GM18502 (cell line): ENCODE data around the gene CACNA1C.

Experiments
- ATAC-seq: cut with Tn5 transposase; IDR thresholded peaks from one replicate; pipeline ENCODE4 v1.9.1; 2021; ENCODE audit warnings: mild to moderate bottlenecking; ENCODE audit not compliant: unreplicated experiment, poor library complexity

The CACNA1C gene

DNA sequence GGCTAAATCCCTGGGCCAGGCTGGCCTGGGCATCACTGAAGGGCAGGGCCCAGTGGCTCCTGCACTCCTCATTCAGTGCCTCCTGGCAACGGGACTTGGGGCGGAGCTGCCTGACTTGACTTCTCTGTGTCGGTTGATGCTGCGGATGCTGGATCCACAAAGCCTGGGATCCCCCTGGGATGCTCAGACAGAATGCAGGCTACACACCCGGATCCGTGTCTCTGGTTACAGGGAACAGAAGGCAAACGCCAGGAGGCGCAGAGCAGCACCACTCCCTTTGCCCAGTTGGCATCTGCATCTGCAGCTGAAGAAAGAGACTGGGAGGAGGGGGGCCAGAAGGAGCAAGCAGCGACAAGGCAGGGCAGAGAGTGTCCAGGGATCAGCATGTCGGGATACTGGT lies 587.5 kb downstream of the CACNA1C start:
- ATAC-seq: no peak

DNA sequence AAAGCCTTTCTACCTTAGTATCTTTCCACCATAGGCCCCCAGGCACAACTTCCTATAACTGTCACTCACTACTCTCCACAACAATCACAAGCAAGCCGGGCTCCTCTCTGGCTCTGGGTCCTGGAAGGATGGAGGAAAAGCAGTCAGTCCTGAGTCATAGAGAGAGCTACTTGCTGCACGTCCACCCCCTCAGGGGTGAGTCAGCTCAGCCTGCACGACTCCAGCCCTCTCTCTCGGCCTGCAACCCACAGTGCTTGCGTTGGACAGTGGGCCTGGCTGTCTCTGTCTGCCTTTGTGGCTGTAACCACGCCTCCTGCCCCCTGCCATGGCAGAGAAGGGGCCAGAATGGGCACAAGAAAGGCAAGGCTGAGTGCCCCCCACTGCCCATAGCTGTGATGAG lies 587.9 kb downstream of the CACNA1C start:
- no peak for ATAC-seq

DNA sequence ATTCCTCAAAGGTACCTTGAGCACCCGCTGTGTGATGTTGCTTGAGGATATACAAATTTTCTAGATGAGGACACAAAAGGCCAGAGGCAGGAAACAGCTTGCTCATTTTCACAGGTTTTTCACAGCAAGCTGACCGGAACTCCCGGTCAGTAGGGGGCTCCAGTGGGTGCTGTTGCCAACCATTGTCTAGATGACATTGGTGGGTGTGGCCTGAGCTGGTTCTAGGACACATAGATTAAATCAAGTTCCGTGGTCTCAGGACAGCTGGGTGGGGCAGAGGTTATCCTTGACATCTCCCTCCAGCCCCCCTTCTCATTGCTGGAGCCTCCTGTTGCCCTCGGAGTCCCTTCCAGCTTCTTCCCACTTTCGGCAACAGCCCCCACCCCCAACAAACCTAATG lies 588.4 kb downstream of the CACNA1C start:
- ATAC-seq: no peak

DNA sequence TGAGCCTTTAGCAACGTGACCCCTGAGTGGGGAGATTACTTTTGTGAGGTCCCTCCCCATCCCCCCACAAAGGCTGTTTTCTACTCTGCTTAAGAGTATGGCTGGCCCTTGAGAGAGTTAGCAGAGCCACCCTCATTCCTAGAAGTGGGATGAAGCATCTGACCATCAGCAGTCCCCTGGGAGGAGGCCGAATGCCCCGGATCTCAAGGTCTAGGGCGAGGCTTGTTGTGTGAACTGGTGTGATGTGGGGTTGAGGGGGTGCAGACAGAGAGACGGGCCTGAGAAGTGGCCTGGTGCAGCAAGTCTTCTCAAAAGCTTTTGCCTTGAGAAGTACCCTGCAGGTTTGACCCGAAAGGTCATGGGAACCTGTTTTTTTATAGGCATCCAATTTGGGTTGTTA lies 589.0 kb downstream of the CACNA1C start:
- ATAC-seq: no peak

DNA sequence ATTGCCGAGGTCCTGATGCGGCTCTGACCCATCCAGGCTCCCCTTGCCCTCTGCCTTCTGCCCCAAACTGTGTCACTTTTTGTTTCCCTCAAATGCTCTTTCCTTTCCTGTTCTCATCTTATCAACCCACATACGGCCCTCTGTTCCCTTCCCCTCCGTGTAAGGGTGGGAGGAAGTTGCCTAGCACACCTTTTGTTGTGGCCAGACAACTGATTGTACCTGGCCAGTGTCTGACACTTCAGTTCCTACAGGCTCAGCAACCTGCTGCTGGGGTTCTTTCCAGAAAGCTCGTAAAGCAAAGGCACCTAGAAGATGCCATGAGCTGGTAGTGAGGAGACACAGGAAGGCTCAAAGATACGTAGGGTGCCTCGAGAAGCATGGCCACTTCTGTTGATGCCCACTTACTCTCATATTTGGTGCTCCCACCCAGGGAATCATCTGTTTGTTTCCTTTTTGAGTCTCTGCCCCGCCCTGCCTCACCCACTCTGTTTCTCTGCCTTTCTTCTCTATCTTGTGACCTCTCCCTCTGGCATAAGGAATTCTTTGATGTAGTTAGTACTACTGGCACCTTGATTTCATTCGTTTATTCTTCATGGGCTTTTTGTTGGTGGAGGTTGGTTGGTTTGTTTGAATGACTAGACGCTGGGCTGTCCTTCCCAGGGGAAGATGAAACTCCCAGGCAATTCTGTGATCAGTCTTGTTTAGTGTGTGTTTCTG lies 589.5 kb downstream of the CACNA1C start:
- no peak for ATAC-seq

DNA sequence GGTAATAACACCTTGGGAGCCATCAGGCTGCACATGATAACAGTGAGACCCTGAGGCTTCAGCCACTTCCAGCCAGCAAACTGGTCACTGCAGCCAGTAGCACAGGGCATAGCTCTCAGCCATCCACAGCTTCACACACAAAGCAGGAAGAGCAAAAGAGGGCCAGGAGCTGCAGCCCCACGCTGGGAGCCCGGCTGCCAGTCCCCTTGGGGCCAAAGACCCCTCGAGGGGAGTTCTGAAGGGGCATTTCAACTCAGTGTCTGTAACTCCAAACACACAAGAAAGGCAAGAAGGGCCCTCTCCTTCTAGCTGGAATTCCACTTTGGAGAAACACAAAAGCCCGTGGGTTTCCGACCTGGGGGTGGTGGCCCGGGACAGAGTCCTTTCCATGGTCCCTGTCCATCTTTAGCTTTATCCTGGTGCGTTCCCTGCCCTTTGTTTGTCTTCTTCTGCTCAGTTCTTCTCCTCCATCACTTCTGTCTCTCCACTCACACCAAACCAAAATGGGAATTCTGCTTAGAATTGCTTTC lies 590.2 kb downstream of the CACNA1C start:
- no peak for ATAC-seq

DNA sequence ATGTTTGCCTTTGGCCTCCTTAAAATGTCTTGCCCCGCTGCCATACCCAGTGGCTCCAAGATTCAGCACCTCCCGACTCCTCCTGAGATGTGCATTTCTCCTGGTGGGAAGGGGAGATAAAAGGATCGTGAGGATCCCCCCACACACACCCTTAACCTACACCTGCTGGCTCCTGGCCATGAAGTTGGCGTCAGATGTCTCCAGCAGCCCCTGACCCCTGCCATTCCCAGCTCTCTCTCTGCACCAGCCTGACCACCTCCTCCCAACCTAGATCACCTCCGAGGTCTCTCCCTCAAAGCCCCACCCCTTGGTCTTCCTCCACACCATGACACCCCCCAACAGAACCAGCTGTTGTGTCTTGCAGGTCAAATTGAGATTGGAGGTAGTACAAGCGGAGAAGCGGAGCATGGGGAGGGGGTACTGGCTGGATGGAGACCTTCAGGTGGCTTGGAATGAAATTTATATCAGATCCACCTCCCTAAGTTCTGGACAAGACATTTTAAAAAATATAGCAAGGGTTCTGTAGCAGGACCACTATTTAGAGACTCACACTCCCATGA lies 590.9 kb downstream of the CACNA1C start:
- no peak for ATAC-seq

DNA sequence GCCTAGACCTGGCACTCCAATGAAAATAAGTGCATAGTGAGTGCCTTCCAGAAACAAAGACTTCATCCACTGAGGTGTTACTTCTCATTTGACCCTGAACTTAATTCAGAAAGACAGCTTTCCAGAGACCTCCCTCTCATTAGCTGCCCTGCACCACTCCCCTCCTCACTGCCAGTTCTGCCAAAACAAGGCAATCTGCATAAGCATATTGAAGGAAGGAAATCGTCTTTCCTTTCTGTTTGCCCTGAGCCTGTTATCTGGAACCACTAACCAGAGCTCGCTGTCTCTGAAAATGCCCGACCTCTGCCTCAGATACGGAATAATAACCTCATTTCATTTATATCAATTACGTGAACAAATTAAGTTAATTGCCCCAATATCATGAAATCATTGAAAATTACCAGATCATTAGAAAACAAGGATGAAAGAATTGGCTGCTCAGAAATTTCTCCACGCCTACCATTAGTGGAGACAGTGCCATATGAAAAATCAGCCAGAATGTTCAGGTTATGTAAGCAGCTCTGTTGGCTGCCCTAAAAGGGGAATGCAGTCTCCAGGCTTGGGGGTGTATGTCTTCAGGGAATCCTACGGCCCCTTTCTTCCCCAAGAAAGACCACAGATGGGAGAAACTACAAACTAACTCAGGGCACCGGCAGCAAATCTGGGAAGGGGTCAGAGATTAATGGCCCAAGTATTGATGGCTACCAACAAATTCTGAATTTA lies 592.1 kb downstream of the CACNA1C start:
- ATAC-seq: no peak

DNA sequence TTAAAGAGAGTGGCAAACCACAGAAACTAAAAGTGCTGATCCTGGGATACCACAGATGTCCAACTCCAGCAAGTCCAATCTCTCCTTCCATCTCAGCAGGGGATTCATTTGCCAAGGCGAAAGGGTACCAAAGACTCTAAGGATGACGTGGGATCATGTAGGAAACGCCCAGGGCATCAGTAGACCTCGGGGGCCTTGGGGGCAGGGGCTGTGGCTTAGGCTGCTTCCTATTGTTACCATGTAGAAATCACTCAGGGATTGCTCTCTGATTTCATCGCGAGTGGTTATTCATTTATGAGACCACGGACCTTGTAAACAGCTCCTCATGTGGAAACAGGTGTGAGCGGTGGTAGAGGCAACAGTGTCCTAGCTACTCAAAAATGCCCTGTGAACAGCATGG lies 592.7 kb downstream of the CACNA1C start:
- ATAC-seq: no peak

DNA sequence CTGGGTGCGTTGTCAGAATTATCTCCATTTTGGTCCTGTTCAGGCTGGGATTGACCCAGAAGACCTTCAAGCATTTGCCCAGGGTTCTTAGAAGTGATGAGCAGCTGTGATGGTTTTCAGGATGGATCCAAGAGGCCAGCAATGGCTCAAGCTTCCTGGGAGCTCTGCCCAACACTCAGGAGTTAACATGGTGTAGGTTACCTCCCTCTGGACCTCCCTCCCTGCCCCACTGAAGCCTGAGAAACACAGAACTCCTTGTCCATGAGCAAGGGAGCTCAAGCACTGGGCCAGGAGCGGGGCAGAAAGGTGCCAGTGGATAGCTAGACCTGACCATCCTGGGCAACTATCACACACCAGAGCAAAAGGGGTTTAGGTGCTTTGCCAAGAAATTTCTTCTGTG lies 593.6 kb downstream of the CACNA1C start:
- ATAC-seq: no peak

DNA sequence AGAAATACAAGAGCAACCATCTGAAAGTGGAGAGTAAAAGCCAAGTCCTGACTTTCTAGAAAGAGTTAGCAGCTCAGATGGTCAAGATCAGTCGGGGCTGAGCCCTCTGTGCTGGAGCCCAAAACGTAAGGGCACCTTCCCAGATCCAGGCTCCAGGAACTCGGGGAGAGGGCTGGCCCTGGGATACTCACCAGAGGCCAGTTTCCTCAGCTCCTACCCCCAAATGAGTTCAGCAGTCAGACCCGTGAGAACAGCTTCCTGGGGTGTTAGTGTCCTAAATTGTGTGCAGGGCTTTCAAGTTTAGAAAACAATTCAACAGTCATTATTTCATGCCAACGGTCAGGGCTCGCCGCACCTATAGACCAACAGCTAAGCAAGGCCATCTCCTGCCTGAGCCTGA lies 594.4 kb downstream of the CACNA1C start:
- ATAC-seq: no peak

DNA sequence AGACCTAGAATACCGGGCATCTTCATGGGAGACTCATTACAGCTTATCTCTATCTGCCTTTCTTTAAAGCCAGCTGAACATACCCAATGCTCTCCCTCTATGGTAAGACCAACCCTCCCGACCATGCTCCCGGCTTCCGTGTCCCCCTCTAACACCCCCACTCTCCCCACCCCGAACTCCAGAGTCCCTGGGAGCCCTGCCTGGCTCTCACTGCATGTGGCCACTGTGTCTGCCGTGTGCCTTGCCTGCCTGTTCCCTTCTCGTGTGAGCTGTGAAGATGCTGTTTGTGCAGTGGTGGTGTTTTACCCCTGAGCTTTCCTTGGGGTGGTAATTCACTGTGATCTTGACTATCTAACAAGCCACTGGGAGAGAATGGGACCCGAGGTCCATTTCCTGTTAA lies 595.6 kb downstream of the CACNA1C start:
- ATAC-seq: no peak

DNA sequence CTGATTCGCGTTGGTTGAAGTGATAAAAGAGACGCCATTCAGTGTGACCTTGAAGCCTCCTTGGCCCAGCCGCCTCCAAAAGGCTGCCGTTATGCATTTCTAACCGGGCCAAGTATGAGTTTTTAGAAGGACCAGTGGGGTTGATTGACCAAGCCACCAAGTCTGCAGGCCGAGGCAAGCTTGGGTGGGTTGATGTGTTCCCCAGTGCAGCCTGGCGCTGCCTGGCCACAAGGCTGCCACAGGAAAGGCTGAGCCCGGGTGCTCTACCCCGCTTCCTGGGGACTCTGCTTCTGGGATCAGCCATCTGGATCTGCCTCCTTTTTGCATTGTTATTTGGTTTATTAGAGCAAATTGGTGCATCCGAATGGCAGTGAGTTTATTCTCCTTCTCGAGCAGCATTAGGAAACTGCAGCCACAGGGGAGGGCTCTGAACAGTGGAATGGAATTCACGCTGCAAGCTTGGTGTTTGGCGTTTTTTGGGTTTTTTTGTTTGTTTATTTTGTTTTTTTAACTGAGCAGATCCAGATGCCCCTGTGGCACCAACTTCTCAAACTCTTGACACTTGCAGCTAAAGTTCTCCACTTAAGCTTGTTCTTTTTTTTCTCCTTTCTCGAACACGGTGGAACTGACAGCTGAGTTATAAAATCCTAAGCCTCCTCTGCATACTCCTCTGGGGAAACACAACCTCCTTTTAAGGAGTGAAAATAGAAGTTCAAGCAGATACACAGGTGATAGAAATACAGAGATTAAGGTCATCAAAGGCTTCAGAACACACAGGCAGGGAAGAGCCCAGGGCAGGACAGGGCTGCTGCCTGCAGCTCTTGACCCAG lies 596.6 kb downstream of the CACNA1C start:
- ATAC-seq: no peak

DNA sequence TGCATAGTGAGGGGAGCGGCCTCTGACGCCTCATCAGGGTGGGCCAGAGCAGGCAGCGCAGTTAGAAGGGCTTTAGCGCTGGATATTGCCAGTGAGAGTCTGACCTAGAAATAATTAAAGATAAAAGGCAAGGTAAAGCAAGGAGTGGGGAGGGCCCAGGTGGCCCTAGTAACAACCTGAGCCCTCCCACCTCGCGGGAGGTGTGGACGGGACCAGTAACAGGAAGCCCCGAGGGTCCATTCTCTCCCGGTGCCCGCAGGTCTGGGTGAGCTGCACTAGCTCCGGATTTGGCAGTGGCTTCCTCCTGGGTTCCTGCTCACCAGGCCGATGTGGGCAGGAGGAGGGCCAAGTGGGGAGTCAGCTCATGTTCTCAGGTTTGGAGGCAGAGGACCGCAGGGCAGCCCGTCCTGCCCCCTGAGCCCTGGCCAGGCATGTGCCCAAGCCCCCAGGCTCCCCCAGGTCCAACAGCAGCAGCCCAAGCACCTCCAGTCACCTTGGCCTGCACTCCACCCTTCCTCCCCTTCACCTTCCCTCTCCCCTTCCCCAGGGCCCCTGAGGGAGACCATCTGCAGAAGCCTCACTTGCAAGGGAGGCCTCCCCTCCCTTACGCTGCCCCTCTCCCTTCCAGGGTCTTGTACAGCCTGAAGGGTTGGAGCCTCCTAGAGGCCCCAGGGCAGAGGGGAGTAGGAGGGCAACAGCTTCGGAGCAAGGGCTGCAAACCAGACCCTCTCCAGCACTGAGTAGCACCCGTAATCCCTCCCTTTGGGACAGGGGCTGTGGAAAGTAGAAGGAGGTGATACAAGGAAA lies 597.7 kb downstream of the CACNA1C start:
- ATAC-seq: no peak

DNA sequence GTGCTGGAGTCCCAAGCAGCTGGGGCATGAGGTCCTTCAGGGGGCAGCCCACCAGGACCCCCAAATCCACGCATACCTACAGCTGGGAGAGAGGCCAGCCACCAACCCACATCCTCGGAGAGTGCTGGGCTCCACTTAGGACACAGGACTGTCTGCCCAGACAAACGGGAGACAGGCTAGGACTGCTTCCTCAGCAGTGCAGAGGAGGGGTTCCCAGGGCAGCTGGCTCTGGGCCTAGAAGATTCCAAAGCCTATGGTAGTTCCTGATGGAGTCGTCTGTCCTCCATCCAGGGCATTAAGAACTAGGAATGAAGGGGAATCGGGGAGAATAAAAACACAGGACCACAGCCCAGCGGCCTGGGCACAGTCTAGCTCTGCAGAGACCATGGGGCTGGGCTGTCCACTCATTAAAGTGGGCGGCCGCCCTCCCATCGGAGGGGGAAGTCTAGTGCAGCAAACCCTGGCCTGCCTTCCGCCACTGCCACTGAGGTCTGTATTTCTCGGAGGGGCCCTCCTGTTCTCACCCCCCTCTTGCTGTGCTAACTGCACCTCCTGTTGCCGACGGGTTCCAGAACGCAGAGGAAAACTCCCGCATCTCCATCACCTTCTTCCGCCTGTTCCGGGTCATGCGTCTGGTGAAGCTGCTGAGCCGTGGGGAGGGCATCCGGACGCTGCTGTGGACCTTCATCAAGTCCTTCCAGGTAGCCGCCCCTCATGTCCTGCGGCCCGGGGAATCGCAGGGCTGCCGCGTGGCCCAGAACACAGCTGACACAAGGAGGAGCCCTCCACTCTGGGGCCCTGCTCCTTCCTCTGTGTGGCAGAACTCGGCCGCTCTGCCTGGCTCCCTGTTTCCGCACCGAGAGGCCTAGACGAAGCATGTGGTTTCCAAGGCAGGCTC lies 598.5 kb downstream of the CACNA1C start:
- ATAC-seq: no peak

DNA sequence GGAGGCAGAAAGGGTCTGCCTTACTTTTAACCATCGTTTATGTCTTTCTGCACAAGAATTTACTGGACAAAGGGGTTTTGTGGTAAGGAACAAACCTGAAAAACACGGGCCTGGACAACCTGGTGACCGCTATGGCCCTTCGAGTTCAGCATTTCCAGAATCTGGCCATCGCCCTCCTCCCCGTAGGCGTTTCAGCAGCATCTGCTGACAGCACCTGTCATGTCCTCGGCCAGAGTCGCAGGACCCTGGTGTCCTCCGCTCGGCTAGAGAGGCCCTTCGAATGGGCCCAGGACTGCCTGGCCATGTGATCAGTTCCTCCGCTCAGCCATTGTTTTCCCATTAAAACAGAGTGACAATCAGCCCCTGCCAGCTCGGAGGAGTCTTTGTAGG lies 599.2 kb downstream of the CACNA1C start:
- no peak for ATAC-seq

DNA sequence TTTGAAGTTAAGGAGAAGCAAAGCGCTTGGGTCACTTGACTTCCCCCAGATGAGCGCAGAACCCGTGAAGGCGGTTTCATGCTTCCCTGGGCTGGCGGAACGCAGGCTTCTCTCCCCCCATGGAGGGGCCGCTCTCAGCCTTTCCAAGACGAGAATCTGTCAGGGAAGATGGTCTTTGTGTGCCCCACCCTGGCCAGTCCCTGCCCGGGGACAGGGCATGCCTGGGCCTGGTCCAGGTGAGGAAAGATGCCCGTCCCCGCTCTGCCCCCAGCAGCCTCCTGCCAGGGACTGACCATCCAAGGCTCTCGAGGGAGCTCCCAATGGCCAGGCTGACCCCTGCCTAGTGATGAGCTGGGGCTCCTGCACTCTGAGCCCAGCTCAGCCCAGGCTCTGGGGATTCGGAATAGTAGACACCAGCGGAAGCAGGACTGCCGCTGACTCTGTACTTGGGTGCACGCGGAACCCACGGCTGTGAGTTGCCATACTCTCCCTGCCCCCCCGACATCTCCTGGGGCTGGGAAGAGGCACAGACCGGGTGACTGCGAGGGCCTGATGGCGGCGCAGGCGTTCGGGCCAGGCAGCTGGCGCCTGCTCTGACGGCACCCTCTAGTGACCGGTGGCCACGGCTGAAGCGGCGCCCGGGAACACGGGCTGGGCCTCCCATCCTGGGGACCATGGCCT lies 599.8 kb downstream of the CACNA1C start:
- ATAC-seq: no peak

DNA sequence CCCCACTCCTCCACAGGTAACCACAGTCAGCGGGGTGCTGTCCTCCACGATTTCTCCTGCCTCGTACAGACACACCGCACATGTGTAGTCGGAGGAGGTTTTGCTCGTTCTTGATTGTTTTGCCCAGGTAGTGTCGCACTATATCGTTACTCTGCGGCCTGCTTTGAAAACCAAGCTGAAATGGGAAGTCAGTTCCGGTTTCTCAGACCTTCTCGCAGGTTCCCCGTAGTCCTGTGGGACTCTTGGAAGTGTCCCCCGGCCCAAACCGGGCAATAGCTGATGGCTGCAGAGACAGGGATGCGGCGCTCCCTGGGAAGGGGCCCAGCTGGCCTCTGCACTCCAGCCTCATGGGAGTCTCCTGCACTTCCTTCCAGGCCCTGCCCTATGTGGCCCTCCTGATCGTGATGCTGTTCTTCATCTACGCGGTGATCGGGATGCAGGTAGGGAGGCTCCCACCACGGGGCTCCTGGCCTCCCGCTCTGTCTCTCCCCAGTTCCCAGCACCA lies 600.7 kb downstream of the CACNA1C start:
- no peak for ATAC-seq
